HEK293T (cell line): ENCODE results near the gene LRRC36.

Experiments
- ARNT ChIP-seq: fragments of 450-650 bp; IDR thresholded peaks from 2 replicates; pipeline ENCODE4 v1.6.1; 2017; ENCODE audit warnings: mild to moderate bottlenecking
- BHLHE40 ChIP-seq: fragments of 450-650 bp; IDR thresholded peaks from 2 replicates; pipeline ENCODE4 v1.6.1; 2016; ENCODE audit warnings: mild to moderate bottlenecking, moderate library complexity, borderline replicate concordance
- ELF4 ChIP-seq: fragments of 450-650 bp; IDR thresholded peaks from 2 replicates; pipeline ENCODE4 v1.6.1; 2017; ENCODE audit warnings: antibody characterized with exemption
- FOXK2 ChIP-seq: fragments of 450-650 bp; IDR thresholded peaks from 2 replicates; pipeline ENCODE4 v1.6.1; 2016; ENCODE audit warnings: mild to moderate bottlenecking
- FOXM1 ChIP-seq: fragments of 450-650 bp; IDR thresholded peaks from 2 replicates; pipeline ENCODE4 v1.6.1; 2017; ENCODE audit warnings: mild to moderate bottlenecking, borderline replicate concordance
- LEF1 ChIP-seq: fragments of 450-650 bp; IDR thresholded peaks from 2 replicates; pipeline ENCODE4 v1.6.1; 2017; ENCODE audit warnings: mild to moderate bottlenecking, borderline replicate concordance
- NFRKB ChIP-seq: fragments of 450-650 bp; IDR thresholded peaks from 2 replicates; pipeline ENCODE4 v1.6.1; 2016; ENCODE audit warnings: mild to moderate bottlenecking, moderate library complexity
- SP1 ChIP-seq: fragments of 450-650 bp; IDR thresholded peaks from 2 replicates; pipeline ENCODE4 v1.6.1; 2017
- SUZ12 ChIP-seq: fragments of 450-650 bp; IDR thresholded peaks from 2 replicates; pipeline ENCODE4 v1.6.1; 2016; ENCODE audit warnings: mild to moderate bottlenecking
- ZNF384 ChIP-seq: fragments of 450-650 bp; IDR thresholded peaks from 2 replicates; pipeline ENCODE4 v1.6.1; 2016

GRCh38 chr16:67392301-67393059 is 65.9 kb downstream of the LRRC36 start:
- no peak for TF ChIP-seq ZNF384
- no peak for TF ChIP-seq FOXM1
- TF ChIP-seq SP1: no peak
- TF ChIP-seq ELF4: no peak
- TF ChIP-seq BHLHE40: no peak
- TF ChIP-seq NFRKB: no peak
- TF ChIP-seq FOXK2: no peak
- no peak for TF ChIP-seq ARNT
- TF ChIP-seq LEF1: no peak
- TF ChIP-seq SUZ12: no peak
